Measurements from ENCODE around the gene CLDN3.
"Not testable (repeated sequence)": the region's sequence is repeated elsewhere in the genome, so short reads cannot be mapped to it uniquely, and the experiment has no call there.

CLDN3 gene

DNA sequence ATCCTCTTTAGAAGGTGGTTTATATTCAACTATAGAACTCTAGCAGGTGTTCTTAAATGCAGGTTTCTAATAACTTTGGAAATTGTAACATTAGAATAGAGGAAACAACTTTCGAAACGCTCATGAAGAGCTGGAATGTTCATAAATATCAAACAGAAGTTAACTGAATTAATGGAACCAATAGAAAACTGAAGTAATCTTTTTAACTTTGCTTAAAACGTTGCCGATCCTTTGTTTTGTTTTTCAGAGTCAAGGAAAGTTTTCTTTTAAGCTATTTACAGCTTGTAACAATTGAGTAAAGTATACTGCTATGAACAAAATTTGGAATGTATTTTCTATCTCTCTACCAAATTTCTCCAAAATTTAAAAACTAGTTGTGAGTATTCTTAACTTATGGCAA, 19.0 kb upstream of the CLDN3 start:
- Histone ChIP-seq H3F3A (ENCODE audit: insufficient read depth, low read length) (no peaks in the 10 kb centered on the region), H3K79me2 (ENCODE audit: low read length) (no peaks in the 10 kb centered on the region), H3K27ac (ENCODE audit: low read length) (no peak overlapping the region), H3K4me2 (ENCODE audit: low read depth, low read length) (no peak overlapping the region), H2AFZ (ENCODE audit: low read length) (no peak overlapping the region), H3K4me3 (ENCODE audit: low read length) (no peak overlapping the region), H3K36me3 (replicated peaks; ENCODE audit: insufficient read depth, low read length) (no peaks in the 10 kb centered on the region), H3K9me3 (replicated peaks; ENCODE audit: insufficient read depth, low read length) (no peaks in the 10 kb centered on the region), H3K9me2 (replicated peaks; ENCODE audit: insufficient read depth, low read length) (no peaks in the 10 kb centered on the region), H3K4me1 (ENCODE audit: low read length) (no peaks in the 10 kb centered on the region), H3K9ac (ENCODE audit: low read length) (no peak overlapping the region), H4K20me1 (ENCODE audit: insufficient read depth, low read length) (no peaks in the 10 kb centered on the region), H3K27me3 (replicated peaks; ENCODE audit: insufficient read depth, low read length) (no peaks in the 10 kb centered on the region)
- TF ChIP-seq EZH2phosphoT487 (IDR thresholded peaks at IDR 0.05; ENCODE audit: low read length) = no peak
- DNase-seq = no peak

DNA sequence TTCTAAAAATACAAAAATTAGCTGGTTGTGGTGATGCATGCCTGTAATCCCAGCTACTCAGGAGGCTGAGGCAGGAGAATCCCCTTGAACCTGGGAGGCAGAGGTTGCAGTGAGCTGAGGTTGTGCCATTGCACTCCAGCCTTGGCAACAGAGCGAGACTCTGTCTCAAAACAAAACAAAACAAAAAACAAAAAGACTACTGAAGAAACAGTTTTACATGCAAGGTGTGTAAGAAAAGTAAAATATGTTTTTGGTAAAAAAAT, 17.6 kb upstream of the CLDN3 start:
- not testable (repeated sequence) for H4K20me1 ChIP-seq (ENCODE audit: insufficient read depth, low read length); H3K4me2 ChIP-seq (ENCODE audit: low read depth, low read length); DNase-seq; H3K27me3 ChIP-seq (replicated peaks; ENCODE audit: insufficient read depth, low read length); H3K4me3 ChIP-seq (ENCODE audit: low read length); H3K4me1 ChIP-seq (ENCODE audit: low read length); H3K9ac ChIP-seq (ENCODE audit: low read length); H3K79me2 ChIP-seq (ENCODE audit: low read length); H2AFZ ChIP-seq (ENCODE audit: low read length); H3K9me3 ChIP-seq (replicated peaks; ENCODE audit: insufficient read depth, low read length); H3K9me2 ChIP-seq (replicated peaks; ENCODE audit: insufficient read depth, low read length); H3F3A ChIP-seq (ENCODE audit: insufficient read depth, low read length); H3K36me3 ChIP-seq (replicated peaks; ENCODE audit: insufficient read depth, low read length); H3K27ac ChIP-seq (ENCODE audit: low read length)

- H3K79me2 ChIP-seq (ENCODE audit: low read length) = no peaks in the 10 kb centered on the region
- no peaks in the 10 kb centered on the region for H3K27me3 ChIP-seq (replicated peaks; ENCODE audit: insufficient read depth, low read length)
- TF ChIP-seq EZH2phosphoT487 (IDR thresholded peaks at IDR 0.05; ENCODE audit: low read length) (no peak), CTCF (IDR thresholded peaks at IDR 0.05; ENCODE audit: low read length) (no peak), EZH2 (optimal IDR thresholded peaks at IDR 0.05; ENCODE audit: low read depth, low read length) (no peak)
- no peaks in the 10 kb centered on the region for H3K9me2 ChIP-seq (replicated peaks; ENCODE audit: insufficient read depth, low read length)
- no peak overlapping the region for H3K9ac ChIP-seq (ENCODE audit: low read length)
- H3F3A ChIP-seq (ENCODE audit: insufficient read depth, low read length) = no peaks in the 10 kb centered on the region
- H3K9me3 ChIP-seq (replicated peaks; ENCODE audit: insufficient read depth, low read length) = no peaks in the 10 kb centered on the region
- no peaks in the 10 kb centered on the region for H3K4me1 ChIP-seq (ENCODE audit: low read length)
- no peak overlapping the region for H2AFZ ChIP-seq (ENCODE audit: low read length)
- DNase-seq = no peak
- H3K27ac ChIP-seq (ENCODE audit: low read length) = no peak overlapping the region
- no peak overlapping the region for H3K4me2 ChIP-seq (ENCODE audit: low read depth, low read length)
- no peaks in the 10 kb centered on the region for H4K20me1 ChIP-seq (ENCODE audit: insufficient read depth, low read length)
- no peaks in the 10 kb centered on the region for H3K36me3 ChIP-seq (replicated peaks; ENCODE audit: insufficient read depth, low read length)
- no peak overlapping the region for H3K4me3 ChIP-seq (ENCODE audit: low read length)
Observed at GRCh38 chr7:73786588-73786987, 16.5 kb upstream of the CLDN3 start.

GRCh38 chr7:73779517-73779916, 9.4 kb upstream of the CLDN3 start:
- no peaks in the 10 kb centered on the region for H3F3A ChIP-seq (ENCODE audit: insufficient read depth, low read length)
- H3K9me3 ChIP-seq (replicated peaks; ENCODE audit: insufficient read depth, low read length) = no peaks in the 10 kb centered on the region
- H3K79me2 ChIP-seq (ENCODE audit: low read length) = no peaks in the 10 kb centered on the region
- H3K9me2 ChIP-seq (replicated peaks; ENCODE audit: insufficient read depth, low read length) = no peaks in the 10 kb centered on the region
- H3K4me3 ChIP-seq (ENCODE audit: low read length) = no peak overlapping the region
- no peaks in the 10 kb centered on the region for H4K20me1 ChIP-seq (ENCODE audit: insufficient read depth, low read length)
- H3K9ac ChIP-seq (ENCODE audit: low read length) = no peak overlapping the region
- no peak overlapping the region for H3K27ac ChIP-seq (ENCODE audit: low read length)
- H2AFZ ChIP-seq (ENCODE audit: low read length) = no peak overlapping the region
- no peaks in the 10 kb centered on the region for H3K27me3 ChIP-seq (replicated peaks; ENCODE audit: insufficient read depth, low read length)
- TF ChIP-seq CTCF (IDR thresholded peaks at IDR 0.05; ENCODE audit: low read length) = no peak
- TF ChIP-seq EZH2 (optimal IDR thresholded peaks at IDR 0.05; ENCODE audit: low read depth, low read length) = no peak
- peaks cover 4% of the 10 kb centered on the region; the same call in 1 of the 2 replicates for H3K4me1 ChIP-seq (ENCODE audit: low read length)
- no peak for DNase-seq
- no peaks in the 10 kb centered on the region for H3K36me3 ChIP-seq (replicated peaks; ENCODE audit: insufficient read depth, low read length)
- no peak overlapping the region for H3K4me2 ChIP-seq (ENCODE audit: low read depth, low read length)
